Measurements from ENCODE around the gene SCAF11.
"Not testable (repeated sequence)": the region's sequence is repeated elsewhere in the genome, so short reads cannot be mapped to it uniquely, and the experiment has no call there.

GRCh38 chr12:46018712-46019111 is 28.3 kb upstream of the SCAF11 start:
- not testable (repeated sequence) for TF ChIP-seq CTCF (conservative IDR thresholded peaks at IDR 0.05; ENCODE audit: low read length); EZH2phosphoT487 (IDR thresholded peaks at IDR 0.05; ENCODE audit: borderline replicate concordance, low read depth, low read length)
